OCI-LY7 (cell line): Measurements from ENCODE around the gene MAN2B1. TPM values are rescaled to one million over a fixed set of nuclear protein-coding genes. Genes with fewer than 3 reads are reported as not detected.

Experiments used
- BruUV-seq: library from RNA; stranded (reverse); fragments of 400-500 nt; replicated peaks from 2 replicates; lab custom pipeline; 2021; lab: Mats Ljungman, UMichigan
- CTCF ChIA-PET: fragments of 300-600 bp; sonication (Branson Sonifier 250); formaldehyde crosslinking; loops from one replicate; lab custom pipeline; 2022; ENCODE audit warnings: antibody characterized with exemption; ENCODE audit not compliant: unreplicated experiment; lab: Charles Lee
- POLR2A ChIA-PET: fragments of 300-600 bp; sonication (Branson Sonifier 250); formaldehyde crosslinking; loops from one replicate; lab custom pipeline; 2022; ENCODE audit warnings: antibody characterized with exemption; lab: Charles Lee
- DNase-seq: peaks from one replicate; pipeline ENCODE4 v3.0.0-alpha.2; 2015; ENCODE audit warnings: low spot score
- H2AFZ ChIP-seq: fragments of 200-600 bp; sonication (generic), shearing (Covaris generic); 2 replicates; pipeline ENCODE4 v1.6.1; 2014; ENCODE audit warnings: mild to moderate bottlenecking, antibody characterized with exemption, low read length, moderate library complexity
- H3K27ac ChIP-seq: fragments of 200-600 bp; sonication (generic); 2 replicates; pipeline ENCODE4 v1.5.1; 2014; ENCODE audit warnings: mixed run types, low read depth, mild to moderate bottlenecking, moderate library complexity, low read length, inconsistent platforms; ENCODE audit not compliant: poor library complexity, severe bottlenecking
- H3K36me3 ChIP-seq: fragments of 200-600 bp; sonication (generic); 2 replicates; pipeline ENCODE4 v1.6.1; 2014; ENCODE audit warnings: mild to moderate bottlenecking, antibody characterized with exemption, low read length, moderate library complexity, mixed read lengths; ENCODE audit not compliant: insufficient read depth
- H3K4me1 ChIP-seq: fragments of 200-600 bp; sonication (generic); 2 replicates; pipeline ENCODE4 v1.5.1; 2014; ENCODE audit warnings: mild to moderate bottlenecking, low read length; ENCODE audit not compliant: insufficient read depth, poor library complexity, severe bottlenecking
- H3K4me2 ChIP-seq: fragments of 200-600 bp; sonication (generic); 2 replicates; pipeline ENCODE4 v1.6.1; 2014; ENCODE audit warnings: mild to moderate bottlenecking, low read length
- H3K4me3 ChIP-seq: fragments of 200-600 bp; sonication (generic); 2 replicates; pipeline ENCODE4 v1.5.1; 2014; ENCODE audit warnings: mild to moderate bottlenecking, low read depth, low read length; ENCODE audit not compliant: poor library complexity, severe bottlenecking
- H3K79me2 ChIP-seq: fragments of 200-600 bp; sonication (generic); 2 replicates; pipeline ENCODE4 v1.6.1; 2016; ENCODE audit warnings: low read depth, mild to moderate bottlenecking, low read length, moderate library complexity, mixed read lengths; ENCODE audit not compliant: insufficient read depth
- H3K9me2 ChIP-seq: fragments of 200-600 bp; sonication (generic); 2 replicates; pipeline ENCODE4 v1.6.1; 2016; ENCODE audit warnings: mild to moderate bottlenecking, low read length, mixed read lengths; ENCODE audit not compliant: insufficient read depth
- H3K9me3 ChIP-seq: fragments of 200-600 bp; sonication (generic); 2 replicates; pipeline ENCODE4 v1.6.1; 2014; ENCODE audit warnings: mild to moderate bottlenecking, mixed run types, low read length, mixed read lengths
- H4K20me1 ChIP-seq: fragments of 200-600 bp; sonication (generic); 2 replicates; pipeline ENCODE4 v1.6.1; 2014; ENCODE audit warnings: mild to moderate bottlenecking, antibody characterized with exemption, low read length, moderate library complexity, mixed read lengths; ENCODE audit not compliant: insufficient read depth
- CTCF ChIP-seq: fragments of 200-600 bp; sonication (generic); conservative IDR thresholded peaks from 2 replicates; pipeline ENCODE4 v1.5.1; 2014; ENCODE audit warnings: mild to moderate bottlenecking, antibody characterized with exemption, low read length, moderate library complexity, mixed read lengths
- EZH2phosphoT487 ChIP-seq: fragments of 200-600 bp; sonication (generic); IDR thresholded peaks from 2 replicates; pipeline ENCODE4 v1.6.1; 2018; ENCODE audit warnings: low read depth, borderline replicate concordance, mild to moderate bottlenecking, mixed run types, antibody characterized with exemption, low read length, moderate library complexity, mixed read lengths
- intact Hi-C: fragments of 100-400 bp; cut with micrococcal nuclease; formaldehyde crosslinking; loops from one replicate; pipeline ENCODE4 v1.10.0; 2022; ENCODE audit not compliant: unreplicated experiment
- total RNA-seq, 2 experiments: library from RNA; depleted of rRNA in 1 of 2; stranded (reverse); fragments of >200 nt in 1 of 2; shearing (Covaris generic) in 1 of 2; gene quantifications; 2 replicates each; pipeline ENCODE4 v1.2.3, GENCODE V29; 2014 to 2022

Gene MAN2B1
- total RNA-seq, 2 experiments from 2014 or later, result 29.1 to 88.7 TPM

GRCh38 chr19:12675399-12675798 is 8.9 kb upstream of the MAN2B1 start:
- intact Hi-C loops, result no loop called here
- Histone ChIP-seq H3K4me1 (peaks cover 13% of the 10 kb centered on the region), H3K79me2 (peaks cover 11% of the 10 kb centered on the region), H2AFZ (no peak overlapping the region), H3K9me2 (no peaks in the 10 kb centered on the region), H3K27ac (no peak overlapping the region), H3K36me3 (peaks cover 84% of the 10 kb centered on the region), H3K9me3 (no peaks in the 10 kb centered on the region), H3K4me2 (no peak overlapping the region), H4K20me1 (peaks cover 10% of the 10 kb centered on the region; the same call in 1 of the 2 replicates), H3K4me3 (no peak overlapping the region)
- no peak for DNase-seq
- ChIA-PET CTCF (no interaction called here), POLR2A (no interaction called here)
- no TSS peak for BruUV-seq
- TF ChIP-seq CTCF, result no peak
- no peak for TF ChIP-seq EZH2phosphoT487

- BruUV-seq, result no TSS peak
- Histone ChIP-seq H3K27ac (no peak overlapping the region), H2AFZ (no peak overlapping the region), H3K4me1 (peaks cover 19% of the 10 kb centered on the region), H3K9me3 (no peaks in the 10 kb centered on the region), H3K36me3 (peaks cover 59% of the 10 kb centered on the region), H3K9me2 (no peaks in the 10 kb centered on the region), H3K4me2 (no peak overlapping the region), H3K79me2 (peaks cover 20% of the 10 kb centered on the region; the same call in 1 of the 2 replicates), H3K4me3 (no peak overlapping the region), H4K20me1 (no peaks in the 10 kb centered on the region)
- TF ChIP-seq CTCF (no peak), EZH2phosphoT487 (no peak)
- no peak for DNase-seq
- CTCF ChIA-PET, result interaction anchor here (1.0 kb wide), 1 partner anchor 108 kb away, joined by 4 read pairs; no protein-coding TSS in a partner anchor
- POLR2A ChIA-PET, result interaction anchor here (0.5 kb wide), 1 partner anchor 125 kb away, joined by 3 read pairs; no protein-coding TSS in a partner anchor
- intact Hi-C loops, result loop anchor here (1.0 to 5.0 kb wide), 3 partner anchors 32 to 795 kb away; no protein-coding TSS in a partner anchor
Measured at GRCh38 chr19:12672744-12673143, 6.2 kb upstream of the MAN2B1 start.

DNA sequence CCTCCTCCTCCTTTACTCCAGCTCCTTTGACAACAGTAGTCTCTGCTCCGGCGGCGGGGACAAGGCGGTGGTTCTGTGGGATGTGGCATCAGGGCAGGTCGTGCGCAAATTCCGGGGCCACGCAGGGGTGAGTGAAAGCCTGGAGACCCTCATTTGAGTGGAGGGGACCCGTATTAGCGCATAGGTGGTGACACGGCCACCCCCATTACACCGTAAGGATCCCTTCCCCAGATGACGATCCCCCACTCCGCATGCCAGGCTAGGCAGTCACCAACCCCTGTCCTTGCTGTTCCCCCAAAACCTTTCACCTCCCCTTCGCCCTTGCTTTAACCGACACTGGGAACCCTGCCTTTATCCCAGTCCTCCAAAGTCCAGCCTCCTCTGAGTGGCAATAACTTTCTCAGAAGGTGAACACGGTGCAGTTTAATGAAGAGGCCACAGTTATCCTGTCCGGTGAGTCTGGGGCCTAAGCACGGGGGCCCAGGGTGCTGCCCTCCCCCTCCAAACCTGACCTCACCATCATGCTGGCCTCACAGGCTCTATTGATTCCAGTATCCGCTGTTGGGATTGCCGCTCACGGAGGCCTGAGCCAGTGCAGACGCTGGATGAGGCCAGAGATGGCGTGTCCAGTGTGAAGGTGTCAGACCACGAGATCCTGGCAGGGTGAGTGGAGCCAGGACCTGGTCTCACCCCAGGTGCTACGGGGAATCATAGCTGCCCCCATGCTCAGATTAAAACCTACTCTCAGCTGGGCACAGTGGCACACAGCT is 3.8 kb upstream of the MAN2B1 start:
- peaks cover 27% of the 10 kb centered on the region; the same call in 1 of the 2 replicates for H3K79me2 ChIP-seq
- H3K9me2 ChIP-seq, result no peaks in the 10 kb centered on the region
- CTCF ChIA-PET, result no interaction called here
- TF ChIP-seq EZH2phosphoT487 (no peak), CTCF (no peak)
- intact Hi-C loops, result loop anchor here (5.0 kb wide), 1 partner anchor 793 kb away; no protein-coding TSS in a partner anchor
- no peak for DNase-seq
- no peak overlapping the region; the same call in 1 of the 2 replicates for H2AFZ ChIP-seq
- H3K4me1 ChIP-seq, result peaks cover 29% of the 10 kb centered on the region
- peaks cover 36% of the 10 kb centered on the region for H3K36me3 ChIP-seq
- H3K4me2 ChIP-seq, result peak overlapping the region; percentile 90
- no TSS peak for BruUV-seq
- H3K4me3 ChIP-seq, result peak overlapping the region; percentile 96
- H4K20me1 ChIP-seq, result no peaks in the 10 kb centered on the region
- POLR2A ChIA-PET, result no interaction called here
- H3K27ac ChIP-seq, result peak overlapping the region; percentile 64
- no peaks in the 10 kb centered on the region for H3K9me3 ChIP-seq
